ENCODE results near the gene TUBA4A.

TUBA4A gene

GRCh38 chr2:219279916-219280516, 26.3 kb upstream of the TUBA4A start:
- Histone ChIP-seq H3K9me3 (no peaks in the 10 kb centered on the region), H3K27me3 (no peaks in the 10 kb centered on the region), H3K27ac (peak overlapping the region; percentile 98), H3K4me3 (ENCODE audit: low read depth in 1 of 2, low read length in 1 of 2) (peak overlapping the region; percentile 81 to 82), H3K36me3 (peaks cover 41% of the 10 kb centered on the region), H3K4me1 (ENCODE audit: control insufficient read depth in 1 of 2, insufficient read depth in 1 of 2, low read depth in 1 of 2, low read length in 1 of 2) (peaks cover 29 to 35% of the 10 kb centered on the region in 2 experiments)
- no peak for TF ChIP-seq CTCF (IDR thresholded peaks at IDR 0.05)

GRCh38 chr2:219279151-219279915, 25.6 kb upstream of the TUBA4A start, which contains the start of gene DNAJB2:
DNAJB2 (plus strand) TSS chr2:219279366; CDS start chr2:219279834, 468 bp downstream.
- Histone ChIP-seq H3K27me3 (peaks cover 3% of the 10 kb centered on the region), H3K4me1 (ENCODE audit: control insufficient read depth in 1 of 2, insufficient read depth in 1 of 2, low read depth in 1 of 2, low read length in 1 of 2) (peaks cover 29 to 35% of the 10 kb centered on the region in 2 experiments), H3K9me3 (no peaks in the 10 kb centered on the region), H3K4me3 (ENCODE audit: low read depth in 1 of 2, low read length in 1 of 2) (peak within 1 kb of the TSS; percentile 81 to 82), H3K27ac (peak within 1 kb of the TSS; percentile 98), H3K36me3 (peaks cover 35% of the 10 kb centered on the region)
- TF ChIP-seq CTCF (IDR thresholded peaks at IDR 0.05), result no peak

GRCh38 chr2:219278655-219279150, 25.0 kb upstream of the TUBA4A start:
- Histone ChIP-seq H3K36me3 (peaks cover 28% of the 10 kb centered on the region), H3K4me1 (ENCODE audit: control insufficient read depth in 1 of 2, insufficient read depth in 1 of 2, low read depth in 1 of 2, low read length in 1 of 2) (peaks cover 29 to 35% of the 10 kb centered on the region in 2 experiments), H3K4me3 (ENCODE audit: low read depth in 1 of 2, low read length in 1 of 2) (peak overlapping the region; percentile 81 to 82)

GRCh38 chr2:219277703-219278654, 24.3 kb upstream of the TUBA4A start:
- H3K4me3 ChIP-seq (ENCODE audit: low read depth in 1 of 2, low read length in 1 of 2), result peak overlapping the region; percentile 81 to 82
- H3K36me3 ChIP-seq, result peaks cover 21% of the 10 kb centered on the region
- peak overlapping the region; percentile 98 for H3K27ac ChIP-seq
- H3K9me3 ChIP-seq, result no peaks in the 10 kb centered on the region
- H3K4me1 ChIP-seq (ENCODE audit: control insufficient read depth in 1 of 2, insufficient read depth in 1 of 2, low read depth in 1 of 2, low read length in 1 of 2), result peaks cover 29 to 35% of the 10 kb centered on the region in 2 experiments
- H3K27me3 ChIP-seq, result peaks cover 14% of the 10 kb centered on the region
- peak; percentile 99 for TF ChIP-seq CTCF (IDR thresholded peaks at IDR 0.05)

More at GRCh38 chr2:219278655-219279150, 25.0 kb upstream of the TUBA4A start:
- Histone ChIP-seq H3K27ac (peak overlapping the region; percentile 98), H3K9me3 (no peaks in the 10 kb centered on the region), H3K27me3 (peaks cover 9% of the 10 kb centered on the region)
- no peak for TF ChIP-seq CTCF (IDR thresholded peaks at IDR 0.05)

- no peak overlapping the region for H3K4me3 ChIP-seq (ENCODE audit: low read depth in 1 of 2, low read length in 1 of 2)
- no peak overlapping the region for H3K27ac ChIP-seq
- peaks cover 35% of the 10 kb centered on the region for H3K27me3 ChIP-seq
- no peak for TF ChIP-seq CTCF (IDR thresholded peaks at IDR 0.05)
- H3K4me1 ChIP-seq (ENCODE audit: control insufficient read depth in 1 of 2, insufficient read depth in 1 of 2, low read depth in 1 of 2, low read length in 1 of 2), result peaks cover 16 to 19% of the 10 kb centered on the region in 2 experiments
- no peaks in the 10 kb centered on the region for H3K36me3 ChIP-seq
- no peaks in the 10 kb centered on the region for H3K9me3 ChIP-seq
Observed at GRCh38 chr2:219274361-219274921, 20.7 kb upstream of the TUBA4A start.
